Ovary (tissue), 9 donors: Measurements from ENCODE around the gene PLEKHJ1. TPM values are rescaled to one million over a fixed set of nuclear protein-coding genes. Genes with fewer than 3 reads are reported as not detected.

Source experiments
- DNase-seq, 5 donors: peaks; one replicate each; pipeline ENCODE4 v3.0.0-alpha.2; 2019 to 2020
- H3K27ac ChIP-seq, 2 donors: fragments of 200-600 bp; one replicate each; pipeline versions ENCODE4 v1.5.1 to v1.8.0; 2019 to 2022
- H3K27me3 ChIP-seq: fragments of 200-600 bp; one replicate; pipeline ENCODE4 v1.8.0; 2022
- H3K36me3 ChIP-seq: fragments of 200-600 bp; sonication (generic); one replicate; pipeline ENCODE4 v1.5.1; 2019
- H3K4me1 ChIP-seq: one replicate; pipeline ENCODE4 v1.8.1; 2013; ENCODE audit warnings: mild to moderate bottlenecking, moderate library complexity; ENCODE audit not compliant: insufficient read depth
- H3K4me3 ChIP-seq: fragments of 200-600 bp; sonication (generic); one replicate; pipeline ENCODE4 v1.5.1; 2017
- H3K9me3 ChIP-seq, 2 donors: fragments of 200-600 bp in 1 of 2; sonication (generic) in 1 of 2; one replicate each; pipeline versions ENCODE4 v1.5.1 to v1.8.1; 2013 to 2019; ENCODE audit warnings: mild to moderate bottlenecking in 1 of 2, moderate library complexity in 1 of 2
- EP300 ChIP-seq: sonication (generic); formaldehyde crosslinking; IDR thresholded peaks from one replicate; pipeline ENCODE4 v1.6.1; 2017; ENCODE audit warnings: antibody characterized with exemption
- POLR2A ChIP-seq: fragments of 450-650 bp; IDR thresholded peaks from one replicate; pipeline ENCODE4 v1.6.1; 2017; ENCODE audit warnings: antibody characterized with exemption, mild to moderate bottlenecking, moderate library complexity
- WGBS, 3 donors: extraction: QIAGEN DNeasy Blood & Tissue Kit in 1 of 3; methylation state at CpG; one replicate each; pipeline versions ENCODE4 v1.1.5 to v1.1.7; 2013 to 2017; 5-methylcytosine and 5-hydroxymethylcytosine counted together
- intact Hi-C, 4 donors: fragments of 100-400 bp; cut with DNase I; formaldehyde crosslinking; loops; one replicate each; pipeline versions ENCODE4 v1.11.0 to v1.15.1; 2022 to 2023
- polyA plus RNA-seq, 2 donors: library from polyadenylated mRNA; stranded (reverse); fragments of 200-250 nt in 1 of 2; fragments of 350-450 nt in 1 of 2; fragmentation: Illumina TruSeq in 1 of 2; extraction: RNeasy Lipid Tissue Mini Kit (QIAGEN cat#74804) in 1 of 2; gene quantifications; one replicate each; pipeline ENCODE4 v1.2.3, GENCODE V29; 2013 to 2014
- total RNA-seq, 7 donors: library from RNA; depleted of rRNA in 2 of 7; stranded (reverse); fragments of >200 nt in 2 of 7; fragmentation: NEBNext Ultra II Directional in 3 of 7; extraction: Animal tissue kit (Norgen Biotek cat#: 25700) in 3 of 7; gene quantifications; one replicate each; pipeline versions ENCODE4 v1.1.0 to v1.2.4, GENCODE V29; 2016 to 2023
- TF ChIP-seq, protein P1 (sequence below), 3 donors: fragments of 450-650 bp in 2 of 3; fragments of 200-600 bp in 1 of 3; IDR thresholded peaks; one replicate each; pipeline versions ENCODE4 v1.5.1 to v1.8.0; 2016 to 2022; ENCODE audit warnings: antibody characterized with exemption in 3 of 3, mild to moderate bottlenecking in 1 of 3
- donor health status: DM: no; HTN: no; CAD: no; lungs with moderate emphysema.
- donor health status: DM: no; HTN: no; CAD: no.
- donor health status: Bipolar disorder and iron deficiency.
- donor health status: DM: yes; HTN: yes; CAD: no.
- donor health status: DM: no; HTN: no; CAD: no.
- donor health status: DM: yes; HTN: yes; CAD: no.

The PLEKHJ1 gene
- total and polyA plus RNA-seq, 9 donors: 17.1 to 57.9 (median 46.8) TPM

GRCh38 chr19:2216361-2217225, 19.5 kb downstream of the PLEKHJ1 start:
- no peak for DNase-seq
- TF ChIP-seq EP300 (no peak), POLR2A (no peak)
- TF ChIP-seq, protein P1, sequence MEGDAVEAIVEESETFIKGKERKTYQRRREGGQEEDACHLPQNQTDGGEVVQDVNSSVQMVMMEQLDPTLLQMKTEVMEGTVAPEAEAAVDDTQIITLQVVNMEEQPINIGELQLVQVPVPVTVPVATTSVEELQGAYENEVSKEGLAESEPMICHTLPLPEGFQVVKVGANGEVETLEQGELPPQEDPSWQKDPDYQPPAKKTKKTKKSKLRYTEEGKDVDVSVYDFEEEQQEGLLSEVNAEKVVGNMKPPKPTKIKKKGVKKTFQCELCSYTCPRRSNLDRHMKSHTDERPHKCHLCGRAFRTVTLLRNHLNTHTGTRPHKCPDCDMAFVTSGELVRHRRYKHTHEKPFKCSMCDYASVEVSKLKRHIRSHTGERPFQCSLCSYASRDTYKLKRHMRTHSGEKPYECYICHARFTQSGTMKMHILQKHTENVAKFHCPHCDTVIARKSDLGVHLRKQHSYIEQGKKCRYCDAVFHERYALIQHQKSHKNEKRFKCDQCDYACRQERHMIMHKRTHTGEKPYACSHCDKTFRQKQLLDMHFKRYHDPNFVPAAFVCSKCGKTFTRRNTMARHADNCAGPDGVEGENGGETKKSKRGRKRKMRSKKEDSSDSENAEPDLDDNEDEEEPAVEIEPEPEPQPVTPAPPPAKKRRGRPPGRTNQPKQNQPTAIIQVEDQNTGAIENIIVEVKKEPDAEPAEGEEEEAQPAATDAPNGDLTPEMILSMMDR (IDR thresholded peaks at IDR 0.05): no peak
- Histone ChIP-seq H3K36me3 (no peaks in the 10 kb centered on the region), H3K9me3 (no peaks in the 10 kb centered on the region), H3K4me1 (peaks cover 2% of the 10 kb centered on the region), H3K27ac (no peak overlapping the region), H3K27me3 (no peaks in the 10 kb centered on the region), H3K4me3 (no peak overlapping the region)
- intact Hi-C loops: no loop called here
- 92 to 96% (median 93%) methylated on average over 38 to 43 of the region's 43 CpGs for WGBS, 3 donors

GRCh38 chr19:2215281-2215751, 20.8 kb downstream of the PLEKHJ1 start:
- Histone ChIP-seq H3K27me3 (no peaks in the 10 kb centered on the region), H3K9me3 (no peaks in the 10 kb centered on the region), H3K4me1 (no peaks in the 10 kb centered on the region), H3K4me3 (no peak overlapping the region), H3K36me3 (no peaks in the 10 kb centered on the region), H3K27ac (no peak overlapping the region)
- 73 to 75% (median 74%) methylated on average over 31 of the region's 31 CpGs for WGBS, 3 donors
- no peak for DNase-seq
- intact Hi-C loops: no loop called here
- TF ChIP-seq POLR2A: no peak
- TF ChIP-seq, protein P1 (IDR thresholded peaks at IDR 0.05): no peak

DNA sequence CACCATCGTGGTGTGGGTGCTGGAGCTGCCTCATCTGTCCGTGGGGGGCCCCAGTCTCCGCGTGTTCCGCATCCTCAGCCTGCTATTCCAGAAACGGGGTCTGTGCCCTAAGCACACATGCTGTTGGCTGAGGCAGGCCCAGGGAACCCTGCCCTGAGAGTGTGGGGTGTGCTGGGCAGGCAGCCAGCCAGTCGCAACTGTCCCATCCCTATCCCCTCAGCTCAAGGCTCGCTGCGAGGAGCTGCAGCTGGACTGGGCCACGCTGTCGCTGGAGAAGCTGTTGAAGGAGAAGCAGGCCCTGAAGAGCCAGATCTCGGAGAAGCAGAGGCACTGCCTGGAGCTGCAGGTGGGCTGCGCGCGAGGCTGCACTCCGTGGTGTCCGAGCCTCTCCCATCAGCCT, 21.9 kb downstream of the PLEKHJ1 start:
- H3K27ac ChIP-seq: no peak overlapping the region
- no peak for DNase-seq
- TF ChIP-seq, protein P1 (IDR thresholded peaks at IDR 0.05): no peak
- TF ChIP-seq POLR2A (no peak), EP300 (no peak)
- H3K27me3 ChIP-seq: no peaks in the 10 kb centered on the region
- no peaks in the 10 kb centered on the region for H3K4me1 ChIP-seq
- H3K9me3 ChIP-seq: no peaks in the 10 kb centered on the region
- H3K4me3 ChIP-seq: no peak overlapping the region
- WGBS, 3 donors: 79 to 91% (median 80%) methylated on average over 11 to 17 of the region's 17 CpGs
- no peaks in the 10 kb centered on the region for H3K36me3 ChIP-seq
- intact Hi-C loops: no loop called here

DNA sequence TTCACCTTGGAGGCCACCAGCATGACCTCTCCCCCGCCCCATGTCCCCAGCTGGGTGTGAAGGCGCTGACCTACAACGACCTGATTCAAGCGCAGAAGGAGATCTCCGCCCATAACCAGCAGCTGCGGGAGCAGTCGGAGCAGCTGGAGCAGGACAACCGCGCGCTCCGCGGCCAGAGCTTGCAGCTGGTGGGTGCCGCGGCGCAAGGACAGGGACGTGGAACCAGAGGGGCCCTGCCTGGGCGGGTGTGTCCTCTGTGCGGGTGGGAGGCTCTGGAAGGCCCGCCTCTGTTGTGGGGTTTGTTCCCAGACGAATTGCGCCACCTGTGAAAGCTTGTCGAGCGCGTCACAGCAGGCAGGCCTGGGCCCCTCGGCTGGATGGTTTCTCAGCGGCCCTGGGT, 22.3 kb downstream of the PLEKHJ1 start:
- no peaks in the 10 kb centered on the region for H3K27me3 ChIP-seq
- intact Hi-C loops: no loop called here
- H3K4me1 ChIP-seq: no peaks in the 10 kb centered on the region
- no peaks in the 10 kb centered on the region for H3K36me3 ChIP-seq
- H3K9me3 ChIP-seq: no peaks in the 10 kb centered on the region
- TF ChIP-seq POLR2A: no peak
- no peak for TF ChIP-seq EP300
- H3K4me3 ChIP-seq: no peak overlapping the region
- H3K27ac ChIP-seq: no peak overlapping the region
- WGBS, 3 donors: 79 to 84% (median 80%) methylated on average over 26 of the region's 26 CpGs
- DNase-seq: no peak
